SK-N-SH treated with all-trans-retinoic acid at 6 μM for 48 hours (cell line): ENCODE data around the gene TNNI3K.

Experiments
- OSR1 ChIP-seq: fragments of 250-450 bp; sonication (Bioruptor Pico); IDR thresholded peaks from 2 replicates; pipeline ENCODE4 v1.8.0; 2022; ENCODE audit warnings: moderate library complexity, mild to moderate bottlenecking, inconsistent platforms
- RARB ChIP-seq: fragments of 250-450 bp; sonication (Bioruptor Pico); IDR thresholded peaks from 2 replicates; pipeline ENCODE4 v1.8.0; 2021; ENCODE audit warnings: mild to moderate bottlenecking, moderate library complexity
- TCF4 ChIP-seq: fragments of 250-450 bp; sonication (Bioruptor Pico); IDR thresholded peaks from 2 replicates; pipeline ENCODE4 v1.8.0; 2021; ENCODE audit warnings: mild to moderate bottlenecking, moderate library complexity, borderline replicate concordance
- TOX ChIP-seq: fragments of 250-450 bp; sonication (Bioruptor Pico); IDR thresholded peaks from 2 replicates; pipeline ENCODE4 v1.8.0; 2021; ENCODE audit warnings: mild to moderate bottlenecking, moderate library complexity, borderline replicate concordance
- TF ChIP-seq, protein P1 (sequence below): fragments of 250-450 bp; sonication (Bioruptor Pico); IDR thresholded peaks from 2 replicates; pipeline ENCODE4 v1.8.0; 2020; ENCODE audit warnings: mild to moderate bottlenecking, moderate library complexity, borderline replicate concordance

DNA sequence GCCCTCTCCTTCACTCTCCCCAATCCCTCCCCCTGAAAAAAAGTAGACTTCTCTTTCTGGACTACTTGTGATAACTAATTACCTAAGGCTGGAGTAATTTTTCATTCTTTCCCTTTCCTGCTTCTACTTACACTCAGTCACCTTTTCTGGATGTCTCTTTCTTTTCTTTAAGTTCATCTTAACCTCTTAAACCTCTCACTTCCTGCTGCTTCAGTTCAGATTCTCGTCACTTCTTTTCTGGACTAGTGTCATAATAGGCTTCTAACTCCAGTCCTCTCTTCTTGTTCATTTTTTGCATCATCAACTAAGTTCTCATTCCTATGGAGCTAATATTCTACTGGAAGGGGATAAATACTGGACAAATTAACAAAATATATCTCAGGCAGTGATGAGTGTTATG, 201.8 kb downstream of the TNNI3K start:
- TF ChIP-seq RARB (CRISPR knock-in tag) (no peak), OSR1 (CRISPR knock-in tag) (no peak), TOX (CRISPR knock-in tag) (no peak), TCF4 (CRISPR knock-in tag) (no peak)
- TF ChIP-seq, protein P1, sequence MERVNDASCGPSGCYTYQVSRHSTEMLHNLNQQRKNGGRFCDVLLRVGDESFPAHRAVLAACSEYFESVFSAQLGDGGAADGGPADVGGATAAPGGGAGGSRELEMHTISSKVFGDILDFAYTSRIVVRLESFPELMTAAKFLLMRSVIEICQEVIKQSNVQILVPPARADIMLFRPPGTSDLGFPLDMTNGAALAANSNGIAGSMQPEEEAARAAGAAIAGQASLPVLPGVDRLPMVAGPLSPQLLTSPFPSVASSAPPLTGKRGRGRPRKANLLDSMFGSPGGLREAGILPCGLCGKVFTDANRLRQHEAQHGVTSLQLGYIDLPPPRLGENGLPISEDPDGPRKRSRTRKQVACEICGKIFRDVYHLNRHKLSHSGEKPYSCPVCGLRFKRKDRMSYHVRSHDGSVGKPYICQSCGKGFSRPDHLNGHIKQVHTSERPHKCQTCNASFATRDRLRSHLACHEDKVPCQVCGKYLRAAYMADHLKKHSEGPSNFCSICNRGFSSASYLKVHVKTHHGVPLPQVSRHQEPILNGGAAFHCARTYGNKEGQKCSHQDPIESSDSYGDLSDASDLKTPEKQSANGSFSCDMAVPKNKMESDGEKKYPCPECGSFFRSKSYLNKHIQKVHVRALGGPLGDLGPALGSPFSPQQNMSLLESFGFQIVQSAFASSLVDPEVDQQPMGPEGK (CRISPR knock-in tag) = no peak
